GM19240 (cell line): ENCODE results near the gene INPP5D.
"Not testable (repeated sequence)": the region's sequence is repeated elsewhere in the genome, so short reads cannot be mapped to it uniquely, and the experiment has no call there.

Source experiments
- DNase-seq: peaks from one replicate; pipeline ENCODE4 v3.0.0; 2011; ENCODE audit warnings: low spot score; ENCODE audit not compliant: insufficient read length

The INPP5D gene

DNA sequence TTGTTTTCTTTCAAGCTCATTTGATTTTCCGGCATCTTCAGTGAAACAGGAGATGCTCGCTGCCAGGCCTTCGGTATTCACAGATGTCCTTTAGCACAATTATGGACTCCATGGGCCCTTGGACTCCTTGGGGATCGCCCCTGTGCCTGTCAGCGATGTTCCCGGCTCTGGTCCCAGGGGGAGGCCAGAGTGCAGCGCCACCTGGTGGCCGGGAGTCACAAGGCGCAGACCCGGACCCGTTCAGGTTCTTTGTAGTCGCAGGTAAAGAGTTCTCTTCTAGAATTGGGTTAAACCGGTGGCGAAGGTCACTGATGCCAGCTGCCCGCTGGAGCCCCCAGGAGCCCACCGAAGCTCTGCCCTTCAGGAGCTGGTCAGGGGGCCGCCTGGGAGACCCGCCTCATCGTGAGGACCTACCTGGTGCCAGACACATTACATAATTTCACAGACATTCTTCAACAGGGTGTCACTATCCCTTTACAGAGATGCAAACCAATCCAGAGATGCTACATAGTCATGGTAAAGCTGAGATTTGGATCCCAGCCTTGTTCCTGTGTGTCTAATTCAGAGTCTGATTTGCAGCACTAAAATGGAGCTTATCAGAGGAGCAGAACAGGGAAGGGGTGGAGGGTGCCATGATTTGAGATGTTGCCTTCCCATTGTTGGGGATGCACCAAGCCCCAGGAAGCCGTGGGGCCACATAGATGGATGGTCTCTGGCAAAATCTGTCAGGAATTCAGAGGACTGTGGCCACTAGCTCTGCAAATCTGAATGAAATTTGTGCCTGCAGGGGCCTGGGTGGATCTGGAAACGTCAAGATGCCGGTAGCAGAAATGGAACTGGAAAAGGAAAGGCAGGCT lies 6.0 kb upstream of the INPP5D start:
- DNase-seq: peak; percentile 85

DNA sequence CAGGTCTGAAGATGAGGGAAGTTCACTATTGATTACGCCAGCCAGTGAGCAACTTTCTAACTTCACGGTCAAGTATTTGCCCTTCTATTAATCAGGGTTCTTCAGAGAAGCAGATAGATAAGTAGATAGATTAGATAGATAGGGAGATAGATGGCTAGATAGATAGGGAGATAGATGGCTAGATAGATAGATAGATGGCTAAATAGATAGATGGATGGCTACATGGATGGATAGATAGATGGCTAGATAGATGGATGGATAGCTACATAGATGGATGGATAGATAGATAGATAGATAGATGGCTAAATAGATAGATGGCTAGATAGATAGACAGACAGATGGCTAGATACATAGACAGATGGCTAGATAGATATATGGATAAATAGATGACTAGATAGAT lies 4.8 kb upstream of the INPP5D start:
- no peak for DNase-seq

DNA sequence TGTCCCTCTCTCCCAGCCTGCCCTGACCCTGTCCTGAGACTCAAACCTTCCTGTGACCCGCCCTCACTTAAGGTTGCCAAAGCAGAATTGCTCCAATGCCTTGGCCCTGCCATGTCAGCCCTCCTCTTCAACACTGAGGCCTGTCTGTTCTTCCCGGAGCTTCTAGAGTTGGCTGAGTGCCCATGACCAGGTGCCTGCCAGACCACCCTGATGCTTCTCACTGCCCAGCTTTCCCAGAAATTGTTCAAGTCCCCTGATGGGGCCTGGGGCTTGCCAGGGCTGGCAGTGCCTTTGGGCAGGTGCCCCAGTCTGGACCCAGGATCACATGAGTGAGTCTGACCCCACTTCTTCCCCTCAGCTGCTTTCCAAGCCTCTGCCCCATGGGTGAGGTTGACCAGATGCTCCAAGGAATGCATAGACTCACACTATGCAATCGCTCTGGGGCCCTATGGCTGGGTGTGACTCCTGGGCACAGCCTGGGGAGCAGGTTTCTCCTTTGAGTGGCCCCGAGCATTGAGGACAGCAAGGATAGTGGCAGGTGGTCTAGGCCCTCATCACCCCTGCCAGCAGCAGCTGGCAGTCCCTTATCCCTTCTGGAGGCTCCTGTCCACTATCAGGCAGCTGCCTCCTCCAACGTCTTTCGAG lies 3.1 kb upstream of the INPP5D start:
- DNase-seq: no peak

DNA sequence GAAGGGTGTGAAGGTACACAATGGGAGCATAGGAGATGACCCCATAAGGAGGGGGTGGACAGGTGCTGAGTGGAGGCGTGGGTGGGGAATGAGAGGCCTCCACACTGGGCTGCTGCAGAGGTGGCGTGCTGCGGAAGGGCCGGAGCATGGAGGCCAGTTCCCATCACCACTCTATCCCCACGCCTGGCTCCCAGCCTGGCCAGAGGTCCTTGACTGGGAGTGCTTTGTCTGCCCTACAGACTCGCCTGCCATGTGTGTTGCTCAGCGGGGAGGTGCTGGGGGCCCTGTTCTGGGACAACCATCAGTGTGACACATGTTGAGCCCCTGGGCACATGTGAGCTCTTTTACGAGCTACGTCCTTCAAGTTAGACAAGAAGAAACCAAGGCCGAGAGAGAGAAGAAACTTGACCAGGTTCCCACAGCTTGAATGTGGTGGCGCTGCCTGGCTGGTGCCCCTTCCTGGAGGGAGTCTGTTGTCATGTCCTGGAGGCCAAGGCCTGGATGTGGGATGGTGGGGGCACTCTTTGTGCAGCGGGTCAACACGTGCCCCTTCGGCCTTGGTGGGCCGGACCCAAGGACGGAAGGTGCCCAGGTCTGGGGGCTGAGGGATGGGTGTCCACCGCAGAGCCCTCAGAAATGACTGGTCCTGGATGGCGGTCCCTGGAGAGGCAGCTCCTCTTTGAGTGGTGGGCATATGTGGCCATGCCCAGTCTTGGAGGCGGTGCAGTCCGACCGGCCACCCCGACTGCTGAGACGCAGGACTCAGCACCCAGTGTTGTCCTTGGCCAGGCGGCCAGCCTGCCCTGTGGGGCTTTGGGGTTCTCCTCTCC lies 1.2 kb upstream of the INPP5D start:
- no peak for DNase-seq

DNA sequence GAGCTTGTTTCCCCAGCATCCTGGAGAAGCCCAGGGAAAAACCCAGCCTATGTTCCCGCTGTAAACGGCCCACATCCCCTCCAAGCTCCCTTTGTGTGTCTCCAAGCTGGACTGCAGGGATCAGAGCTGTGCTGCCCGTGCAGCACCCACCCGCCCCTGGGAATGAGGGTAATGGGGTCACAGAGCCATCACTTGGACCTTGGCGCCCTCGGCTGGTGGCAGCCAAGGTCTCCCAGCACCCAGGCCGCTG lies 670 bp upstream of the INPP5D start:
- no peak for DNase-seq

DNA sequence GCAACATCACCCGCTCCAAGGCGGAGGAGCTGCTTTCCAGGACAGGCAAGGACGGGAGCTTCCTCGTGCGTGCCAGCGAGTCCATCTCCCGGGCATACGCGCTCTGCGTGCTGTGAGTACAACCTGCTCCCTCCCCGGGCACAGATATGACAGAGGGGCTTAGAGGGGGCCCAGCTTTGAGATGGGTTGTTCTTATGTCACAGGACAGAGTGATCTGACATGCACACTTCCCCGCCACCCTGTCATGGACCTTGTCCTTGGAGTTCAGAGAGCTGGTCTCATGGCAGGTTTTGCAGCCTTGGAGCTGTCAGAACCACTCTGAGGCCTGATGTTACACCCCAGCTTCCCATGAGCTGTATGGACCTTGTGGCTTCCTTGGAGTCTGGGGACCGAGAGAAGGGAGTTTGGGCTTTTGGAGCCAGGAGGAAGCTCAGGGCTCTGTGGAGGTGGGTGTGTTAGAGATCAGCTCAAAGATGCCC lies 398 bp downstream of the INPP5D start:
- no peak for DNase-seq

DNA sequence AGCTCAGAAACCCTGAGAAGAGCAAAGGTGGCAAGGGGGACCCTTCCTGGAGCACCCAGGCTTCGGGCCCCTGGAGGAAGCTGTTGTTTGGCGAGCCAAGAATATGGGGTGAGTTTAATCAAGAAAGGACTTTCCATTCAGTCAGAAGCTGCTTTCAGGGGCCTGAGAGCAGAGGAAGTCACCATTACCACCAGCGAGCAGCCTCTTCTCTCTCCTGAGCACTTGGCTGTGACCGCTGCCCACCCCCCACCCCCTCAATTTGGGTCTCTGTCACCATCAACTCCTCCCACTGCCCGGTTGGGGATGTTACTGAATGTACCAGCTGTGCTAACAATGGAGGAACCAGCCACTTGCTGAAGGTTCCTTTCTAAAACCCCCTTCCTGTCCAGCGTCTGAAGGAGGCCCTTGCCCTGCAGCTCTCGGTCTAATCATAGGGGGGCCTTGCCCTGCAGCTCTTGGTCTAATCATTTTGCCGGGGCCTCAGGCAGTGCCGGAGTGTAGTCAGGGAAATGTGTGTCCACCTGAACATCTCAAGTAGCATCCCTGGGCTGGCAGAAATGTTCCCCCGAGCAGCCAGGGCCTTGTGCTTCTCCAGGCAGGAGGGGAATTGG lies 943 bp downstream of the INPP5D start:
- DNase-seq: no peak

DNA sequence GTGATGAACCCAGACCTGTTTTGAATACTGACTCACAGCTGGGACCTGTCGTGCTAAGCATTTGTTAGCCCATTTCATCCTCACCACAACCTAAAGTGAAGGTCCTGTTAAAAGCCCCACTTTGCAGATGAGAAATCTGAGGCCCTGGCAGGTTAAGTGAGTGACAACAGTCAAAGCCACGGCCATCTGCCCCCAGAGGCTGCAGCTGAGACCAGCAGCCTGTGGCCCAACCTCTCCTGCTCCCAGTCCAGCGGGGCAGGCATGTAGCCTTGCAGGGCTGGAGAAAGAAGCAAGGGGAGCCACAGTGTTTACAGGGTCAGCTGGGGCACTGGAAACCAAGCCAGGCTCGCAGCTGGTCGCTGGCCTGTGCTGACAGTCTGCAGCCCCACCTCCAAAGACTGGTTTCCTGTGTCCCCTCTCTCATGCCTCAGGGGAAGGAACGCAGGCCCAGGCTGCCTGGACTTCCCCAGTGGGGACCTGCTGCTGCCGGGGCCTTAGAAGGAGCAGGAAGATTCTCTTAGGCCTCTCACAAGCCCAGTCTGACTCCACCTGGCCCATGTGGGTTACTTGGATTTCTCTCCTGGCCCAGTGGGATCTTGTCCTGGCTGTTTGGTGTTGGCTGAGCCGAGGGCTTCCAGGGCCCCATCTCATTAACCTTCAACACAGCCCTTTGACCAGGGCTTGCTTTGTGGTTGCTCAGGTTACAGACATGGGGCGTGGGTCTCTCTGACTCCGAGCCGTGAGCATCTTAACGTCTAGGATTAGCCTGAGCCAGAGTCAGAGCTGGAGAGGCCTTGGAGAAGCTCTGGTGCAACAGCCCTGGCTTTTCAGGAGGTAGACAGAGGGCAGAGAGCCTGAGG lies 1.7 kb downstream of the INPP5D start:
- DNase-seq: no peak

DNA sequence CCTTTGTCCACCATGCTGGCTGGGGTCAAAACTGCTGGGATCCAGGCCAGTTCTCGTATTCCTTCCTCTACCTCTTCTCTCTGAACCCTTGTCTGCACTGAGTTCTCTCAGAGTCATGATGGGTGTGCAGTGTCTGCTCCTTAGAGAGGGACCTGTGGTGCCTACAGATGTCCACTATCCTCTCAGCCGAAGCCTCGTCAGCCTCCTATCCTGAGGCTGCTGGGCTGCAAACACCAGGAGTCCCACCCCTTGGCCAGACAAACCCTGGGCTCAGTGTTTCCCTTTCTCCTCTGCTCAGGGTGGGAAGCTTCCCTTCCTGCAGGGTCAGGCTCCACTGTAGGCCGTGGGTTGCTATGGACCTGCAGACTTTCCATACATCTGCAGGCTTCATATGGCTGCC lies 2.3 kb downstream of the INPP5D start:
- DNase-seq: no peak

DNA sequence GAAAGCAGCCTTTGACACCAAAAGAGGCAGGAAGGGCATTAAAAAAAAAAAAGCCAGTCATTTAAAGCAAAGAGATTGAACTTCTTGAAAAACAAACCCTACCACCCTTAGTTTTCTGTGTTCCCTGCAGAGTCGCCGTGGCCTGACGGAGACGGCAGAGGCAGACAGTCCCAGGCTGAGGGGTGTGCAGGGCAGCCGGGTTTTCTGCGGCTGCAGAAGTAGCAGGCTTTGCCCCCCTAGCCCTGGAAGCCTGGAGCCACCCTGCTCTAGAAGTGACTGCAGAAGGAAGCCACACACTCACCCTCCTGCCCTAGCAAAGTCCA lies 2.8 kb downstream of the INPP5D start:
- DNase-seq: no peak

DNA sequence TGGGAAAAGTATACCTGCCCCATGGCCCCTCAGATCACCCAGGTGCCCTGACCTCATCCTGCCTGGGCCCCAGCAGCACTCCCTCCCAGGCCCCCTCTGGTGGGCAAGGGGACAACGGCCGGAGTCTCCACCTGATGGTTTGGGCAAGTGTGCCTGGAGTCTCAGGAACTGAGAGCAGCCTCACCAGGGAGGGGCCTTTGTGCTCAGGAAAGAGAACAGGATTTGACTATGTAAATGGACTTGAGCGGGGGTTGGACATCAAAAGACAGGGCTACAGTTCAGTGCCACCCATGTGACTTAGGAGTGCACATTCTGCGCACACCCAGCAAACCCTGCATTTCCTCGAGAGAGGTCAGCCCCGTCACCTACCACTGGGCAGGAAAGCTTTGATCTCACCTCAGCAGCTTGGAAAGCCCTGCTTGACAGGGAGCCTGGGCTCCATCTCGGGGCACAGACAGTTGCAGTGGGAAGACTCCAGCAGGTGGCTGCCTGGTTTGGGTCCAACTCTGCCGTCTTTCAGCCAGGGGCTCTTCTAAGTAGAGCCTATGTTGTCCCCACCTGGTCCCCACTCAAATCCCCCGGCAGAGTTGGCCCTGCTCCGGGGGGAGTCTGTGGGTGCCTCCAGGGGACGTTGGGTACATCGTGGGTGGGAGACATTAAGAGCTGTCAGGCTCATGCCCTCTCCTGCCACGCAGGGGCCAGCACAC lies 3.3 kb downstream of the INPP5D start:
- no peak for DNase-seq

DNA sequence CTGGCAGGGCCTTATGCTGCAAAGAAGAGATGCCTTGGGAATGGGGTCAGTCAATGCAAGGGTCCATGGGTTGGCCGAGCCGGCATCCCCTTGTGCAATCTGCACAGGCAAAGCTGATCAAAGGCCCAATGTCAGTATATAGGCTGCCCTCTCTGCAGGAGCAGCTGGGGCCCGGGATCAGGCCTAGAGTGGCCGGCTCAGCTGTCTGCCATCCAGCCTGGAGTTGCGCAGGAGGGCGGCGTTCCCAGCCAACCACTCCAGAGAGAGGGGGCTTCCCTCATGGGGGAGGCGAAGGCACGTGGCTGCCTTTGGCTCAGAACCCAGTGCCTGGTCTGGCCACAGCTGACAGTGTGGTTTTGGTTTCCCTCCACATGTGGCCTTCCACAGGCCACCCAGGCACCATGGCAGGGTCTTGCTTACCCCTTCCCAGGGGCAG lies 3.9 kb downstream of the INPP5D start:
- DNase-seq: no peak

DNA sequence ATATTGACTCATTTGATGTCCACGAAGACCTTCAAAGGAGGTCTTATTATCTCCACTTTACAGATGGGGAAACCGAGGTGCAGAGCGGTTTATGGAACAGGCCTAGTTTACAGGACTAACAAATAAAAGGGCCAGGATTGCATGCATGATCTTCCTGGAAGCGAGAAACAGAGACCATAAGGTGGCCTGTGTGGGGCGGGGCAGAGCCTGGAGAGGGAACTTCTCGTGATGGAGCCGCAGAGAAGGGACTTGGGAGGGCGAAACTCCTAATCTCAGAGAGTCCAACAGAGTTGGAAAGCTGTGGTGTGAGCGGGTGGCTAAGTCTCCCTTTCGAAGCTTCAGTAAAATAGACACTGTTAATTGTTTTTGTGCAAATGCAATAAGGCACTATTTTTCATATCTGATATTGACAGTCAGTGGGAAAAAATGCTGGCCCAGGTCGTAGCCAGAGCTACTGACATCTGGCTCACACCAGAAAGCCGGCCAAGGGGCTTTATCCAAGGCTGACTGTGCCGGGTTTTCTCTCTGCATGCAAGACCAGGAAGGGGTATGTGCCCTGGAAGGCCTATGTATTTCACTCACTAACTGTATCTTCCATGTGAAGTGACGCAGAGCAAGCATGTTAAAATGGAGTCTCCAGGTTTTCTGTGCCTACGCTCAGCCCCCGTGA lies 4.5 kb downstream of the INPP5D start:
- no peak for DNase-seq

DNA sequence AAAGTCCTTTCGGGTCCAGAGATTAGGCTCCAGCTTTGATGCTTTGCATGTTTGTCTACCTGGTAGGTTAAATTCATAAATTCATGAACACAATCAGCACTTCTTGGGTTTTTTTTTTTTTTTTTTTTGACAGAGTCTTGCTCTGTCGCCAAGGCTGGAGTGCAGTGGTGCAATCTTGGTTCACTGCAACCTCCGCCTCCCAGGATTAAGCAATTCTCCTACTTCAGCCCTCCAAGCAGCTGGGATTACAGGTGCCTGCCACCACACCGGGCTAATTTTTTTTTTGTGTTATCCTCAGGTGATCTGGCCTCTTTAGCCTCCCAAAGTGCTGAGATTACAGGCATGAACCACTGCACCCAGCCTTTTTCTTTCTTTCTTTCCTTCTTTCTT lies 5.1 kb downstream of the INPP5D start:
- not testable (repeated sequence) for DNase-seq

DNA sequence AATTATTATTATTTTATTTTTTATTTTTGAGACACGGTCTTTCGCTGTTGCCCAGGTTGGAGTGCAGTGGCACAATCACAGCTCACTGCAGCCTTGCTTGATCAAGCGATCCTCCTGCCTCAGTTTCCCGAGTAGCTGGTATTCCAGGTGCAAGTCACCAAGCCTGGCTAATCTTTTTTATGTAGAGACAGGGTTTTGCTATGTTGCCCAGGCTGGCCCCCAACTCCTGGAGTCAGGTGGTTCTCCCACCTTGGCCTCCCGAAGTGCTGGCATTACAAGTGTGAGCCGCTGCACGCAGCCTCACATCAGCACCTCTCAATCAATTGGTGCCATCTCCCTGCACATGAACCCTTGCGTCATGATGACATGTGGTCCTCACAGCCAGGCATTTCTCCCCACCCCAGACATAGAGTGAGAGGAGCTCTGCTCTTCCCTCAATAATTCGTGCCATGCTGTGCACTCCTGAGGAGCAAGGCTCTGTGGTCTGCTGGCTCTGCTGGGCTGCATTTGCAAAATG lies 5.9 kb downstream of the INPP5D start:
- DNase-seq: no peak

DNA sequence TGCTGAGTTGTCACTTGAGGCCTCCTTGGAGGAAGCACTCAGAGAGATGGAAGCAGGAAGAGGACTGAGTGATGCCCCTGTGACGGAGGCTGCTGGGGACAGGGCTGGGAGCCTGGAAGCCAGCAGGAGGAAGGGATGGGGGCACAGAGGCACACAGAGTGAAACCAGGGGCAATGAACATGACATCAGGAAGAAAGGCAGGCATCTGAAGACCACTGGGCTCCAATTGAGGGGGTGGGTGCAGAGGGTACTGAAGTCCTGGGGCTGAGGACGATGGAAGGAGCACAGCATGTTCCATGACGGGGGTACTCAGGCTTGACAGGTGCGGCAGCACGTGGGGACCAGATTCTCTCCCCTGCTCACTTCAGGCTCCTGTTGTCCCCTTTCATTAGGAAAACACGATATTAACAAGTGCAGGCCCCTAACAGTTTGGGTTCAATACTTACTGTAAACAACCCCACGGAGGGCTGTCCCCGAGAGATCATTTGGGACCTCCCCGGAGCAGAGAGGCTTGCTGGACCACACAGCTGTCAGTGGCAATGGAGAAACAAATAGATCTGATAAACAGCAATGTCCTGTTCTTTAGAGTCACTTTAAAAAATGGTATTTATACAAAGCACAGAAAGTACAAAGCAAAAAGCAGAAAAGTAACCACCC lies 8.7 kb downstream of the INPP5D start:
- DNase-seq: no peak

DNA sequence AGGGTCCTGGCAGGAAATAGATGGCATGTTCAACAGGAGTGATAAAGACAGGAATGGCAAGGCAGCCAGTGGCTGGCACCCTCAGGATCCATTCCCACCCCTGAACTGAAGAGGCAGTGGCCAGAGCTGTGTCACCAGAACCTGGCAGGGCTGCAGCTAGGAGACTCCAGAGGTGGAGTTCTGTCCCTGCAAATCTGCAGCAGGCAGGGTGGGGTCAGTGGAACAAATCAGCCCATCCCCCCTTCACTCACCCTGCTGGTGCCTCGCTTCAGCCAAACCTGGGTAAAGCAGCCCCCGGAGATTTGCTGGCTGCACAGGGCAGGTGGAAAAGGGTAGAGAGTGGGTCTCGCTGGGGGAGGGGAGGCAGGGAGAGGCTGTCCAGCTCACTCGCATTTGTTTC lies 12.7 kb downstream of the INPP5D start:
- DNase-seq: no peak

DNA sequence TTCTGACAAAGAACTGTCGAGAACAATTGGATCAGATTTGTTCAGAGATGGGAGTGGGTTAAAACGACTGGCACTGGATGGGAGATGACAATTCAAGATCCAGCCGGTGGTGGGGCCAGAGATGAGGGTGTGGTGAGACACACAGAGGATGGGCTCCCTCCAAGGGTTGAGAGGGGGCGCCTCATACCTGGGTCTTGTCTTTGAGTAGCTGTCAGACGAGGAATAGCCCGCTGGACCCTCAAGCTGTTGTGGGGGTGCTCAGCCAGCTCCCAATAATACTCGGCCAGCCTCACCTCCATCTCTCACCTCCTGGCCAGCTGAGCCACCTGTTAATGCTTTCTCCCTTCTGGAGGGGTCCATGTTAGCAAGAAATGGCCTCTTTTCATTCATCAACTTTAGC lies 14.0 kb downstream of the INPP5D start:
- DNase-seq: no peak
